Fibroblast of upper back skin (primary cell): ENCODE results near the gene NCBP3.
"Not testable (repeated sequence)": the region's sequence is repeated elsewhere in the genome, so short reads cannot be mapped to it uniquely, and the experiment has no call there.

Source experiments
- DNase-seq: peaks from one replicate; pipeline ENCODE4 v3.0.0-alpha.2; 2013

Gene NCBP3

GRCh38 chr17:3846437-3847164 is 555 bp upstream of the NCBP3 start:
- DNase-seq: no peak

GRCh38 chr17:3845291-3845620 is 790 bp downstream of the NCBP3 start:
- DNase-seq: no peak

- not testable (repeated sequence) for DNase-seq
Observed at GRCh38 chr17:3844556-3844955, 1.5 kb downstream of the NCBP3 start.

- DNase-seq: peak; percentile 25
Observed at GRCh38 chr17:3843935-3844516, 2.0 kb downstream of the NCBP3 start.

DNA sequence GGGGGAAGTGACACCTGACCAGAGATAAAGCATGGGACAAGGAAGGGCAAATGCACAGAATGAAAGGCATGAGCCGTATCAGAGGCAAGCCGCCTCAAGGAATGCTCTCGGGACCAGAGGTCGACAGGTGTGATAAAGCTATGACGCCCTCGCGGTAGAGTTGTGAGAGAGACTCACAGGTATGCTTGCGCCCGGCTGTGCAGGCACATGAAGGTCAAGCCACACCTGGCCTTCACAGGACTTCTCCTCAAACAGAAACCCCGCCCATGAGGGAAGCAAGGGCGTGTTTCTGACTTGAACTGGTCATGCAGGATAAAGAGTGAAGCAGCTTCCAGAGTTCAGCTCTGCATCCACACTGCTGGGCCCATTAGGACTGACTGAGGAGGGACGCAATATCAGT is 7.8 kb downstream of the NCBP3 start:
- DNase-seq: no peak

- DNase-seq: no peak
Observed at GRCh38 chr17:3836551-3836950, 9.5 kb downstream of the NCBP3 start.

GRCh38 chr17:3835410-3836229 is 10.4 kb downstream of the NCBP3 start:
- no peak for DNase-seq

DNA sequence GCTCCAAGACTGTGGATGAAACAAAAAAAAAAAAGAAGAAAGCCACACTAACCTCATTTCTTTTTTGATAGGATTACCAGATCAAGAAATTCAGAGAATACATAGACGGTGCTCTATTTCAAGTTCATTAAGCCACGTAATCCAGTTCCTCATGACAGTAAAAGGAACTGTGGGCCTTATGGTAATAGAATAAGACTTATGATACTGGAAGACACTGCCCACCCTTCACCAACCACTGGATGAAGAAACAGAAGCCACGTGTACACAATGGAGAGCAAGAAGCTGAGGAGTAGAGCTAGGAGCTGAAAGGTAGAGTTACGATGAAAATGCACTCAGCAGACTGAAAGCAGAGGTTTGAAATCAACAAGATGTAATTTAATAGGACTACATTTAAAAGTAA is 11.2 kb downstream of the NCBP3 start:
- DNase-seq: no peak

DNA sequence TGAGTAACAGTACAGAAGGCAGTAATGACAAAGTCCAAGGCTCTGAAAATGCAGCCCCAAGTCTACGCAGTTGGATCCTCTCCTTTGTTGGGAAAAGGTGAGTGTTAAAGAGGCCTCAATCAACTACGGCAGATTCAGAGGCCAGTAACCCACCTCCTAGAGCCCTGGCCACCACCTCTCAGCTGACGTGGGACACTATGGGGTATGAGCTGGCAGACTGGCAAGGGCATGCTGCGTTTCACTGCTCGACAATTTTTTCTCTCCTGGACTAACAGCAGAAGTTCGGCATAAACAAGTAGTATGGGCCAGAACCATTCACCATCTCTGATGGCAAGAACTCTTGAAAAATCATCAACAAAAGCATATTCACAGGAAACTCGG is 17.2 kb downstream of the NCBP3 start:
- no peak for DNase-seq

DNA sequence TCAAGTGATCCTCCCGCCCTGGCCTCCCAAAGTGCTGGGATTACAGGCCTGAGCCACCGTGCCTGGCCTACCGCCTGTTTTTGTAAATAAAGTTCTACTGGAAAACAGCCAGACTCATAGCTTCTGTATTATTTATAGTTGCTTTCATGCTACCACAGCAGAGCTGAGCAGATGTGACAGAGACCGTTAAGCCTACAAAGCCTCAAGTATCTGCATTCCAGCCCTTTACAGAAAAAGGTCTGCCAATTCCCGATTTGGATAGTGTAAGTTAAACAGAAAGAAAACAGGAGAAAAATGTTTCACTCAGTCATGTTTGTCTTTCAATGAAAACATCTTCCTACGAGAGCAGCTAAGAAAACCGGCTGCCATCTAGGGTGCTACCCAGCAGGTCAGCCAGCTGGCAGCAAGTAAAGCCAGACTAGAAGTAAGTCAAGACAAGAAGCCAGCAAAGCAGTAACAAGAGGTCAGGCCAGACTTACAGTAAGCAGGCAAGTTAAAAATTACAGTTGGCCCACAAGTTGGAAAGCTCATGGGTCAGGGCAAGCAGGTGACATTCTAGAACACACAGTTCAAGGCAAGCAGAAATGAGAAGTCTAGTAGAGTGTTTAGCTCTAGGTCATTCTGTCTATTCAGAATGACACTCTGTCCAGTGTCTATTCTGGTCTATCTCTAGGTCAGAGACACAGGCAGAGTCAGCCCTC is 17.7 kb downstream of the NCBP3 start:
- DNase-seq: no peak

DNA sequence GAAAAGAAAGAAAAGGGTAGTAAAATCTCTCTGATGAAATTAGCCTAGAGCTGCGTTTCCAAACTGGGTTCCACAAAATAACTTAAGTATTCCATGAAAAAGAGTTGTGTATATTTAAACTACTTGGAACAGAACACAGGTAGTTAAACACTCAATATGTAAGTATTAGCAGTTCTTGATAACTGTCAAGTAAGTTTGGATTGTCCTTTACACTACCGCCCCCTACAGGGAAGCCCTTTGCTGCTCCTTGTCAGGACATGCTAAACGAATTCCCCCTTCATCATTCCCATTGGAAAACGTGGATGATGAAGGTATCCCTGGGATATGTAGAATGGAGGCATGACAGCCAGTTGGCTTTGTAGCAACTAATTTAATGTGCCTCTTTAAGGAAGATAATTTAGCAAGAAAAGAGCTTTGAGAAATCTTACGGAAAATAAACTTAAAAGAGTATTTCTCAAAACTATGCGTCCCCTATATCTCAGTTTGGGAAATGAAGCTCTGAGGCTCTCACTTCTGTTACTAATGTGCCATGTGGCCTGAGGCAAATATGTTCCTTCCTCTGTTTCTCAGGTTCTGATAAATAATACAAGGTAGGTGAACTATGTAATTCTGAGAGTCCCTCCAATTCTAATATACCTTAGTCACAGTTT is 18.8 kb downstream of the NCBP3 start:
- peak; percentile 78 for DNase-seq

DNA sequence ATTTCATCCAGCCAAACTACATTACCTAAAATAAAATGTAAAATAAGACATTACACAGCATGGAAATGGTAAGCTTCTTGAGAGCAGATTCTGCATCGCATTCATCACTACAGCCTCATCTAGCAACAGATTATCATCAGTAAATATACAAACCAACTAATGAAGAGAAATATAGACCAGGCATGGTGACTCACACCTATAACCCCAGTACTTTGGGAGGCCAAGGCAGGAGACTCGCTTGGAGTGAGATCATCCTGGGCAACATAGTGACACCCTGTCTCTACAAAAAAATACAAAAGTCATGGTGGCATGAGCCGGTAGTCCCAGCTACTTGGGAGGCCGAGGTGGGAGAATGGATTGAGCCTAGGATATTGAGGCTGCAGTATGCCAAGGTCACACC is 19.9 kb downstream of the NCBP3 start:
- DNase-seq: no peak

GRCh38 chr17:3821101-3821500 is 24.9 kb downstream of the NCBP3 start:
- DNase-seq: no peak

- DNase-seq: no peak
Observed at GRCh38 chr17:3818786-3819185, 27.3 kb downstream of the NCBP3 start.

GRCh38 chr17:3817851-3818605 is 28.0 kb downstream of the NCBP3 start:
- DNase-seq: no peak

DNA sequence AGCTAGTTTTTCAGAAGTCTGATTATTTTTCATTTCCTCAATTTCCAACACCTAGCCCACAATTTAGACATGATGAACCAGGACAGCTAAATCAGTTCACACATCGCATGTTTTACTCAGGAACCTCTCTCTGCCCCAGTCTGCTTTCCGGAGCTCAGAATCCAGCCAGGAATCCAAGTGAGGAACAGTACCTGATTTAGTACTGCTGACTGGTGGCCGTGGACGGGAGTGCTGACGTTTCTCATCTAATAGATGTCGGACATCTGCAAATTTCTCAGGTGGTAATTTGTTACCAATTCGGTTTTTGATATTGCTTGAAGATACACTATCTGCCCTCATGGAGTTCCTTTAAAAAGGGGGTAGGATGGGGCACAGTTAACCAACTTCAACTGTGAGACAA is 30.1 kb downstream of the NCBP3 start:
- no peak for DNase-seq

GRCh38 chr17:3815122-3815521 is 30.9 kb downstream of the NCBP3 start:
- no peak for DNase-seq

GRCh38 chr17:3814361-3814760 is 31.7 kb downstream of the NCBP3 start:
- DNase-seq: no peak

DNA sequence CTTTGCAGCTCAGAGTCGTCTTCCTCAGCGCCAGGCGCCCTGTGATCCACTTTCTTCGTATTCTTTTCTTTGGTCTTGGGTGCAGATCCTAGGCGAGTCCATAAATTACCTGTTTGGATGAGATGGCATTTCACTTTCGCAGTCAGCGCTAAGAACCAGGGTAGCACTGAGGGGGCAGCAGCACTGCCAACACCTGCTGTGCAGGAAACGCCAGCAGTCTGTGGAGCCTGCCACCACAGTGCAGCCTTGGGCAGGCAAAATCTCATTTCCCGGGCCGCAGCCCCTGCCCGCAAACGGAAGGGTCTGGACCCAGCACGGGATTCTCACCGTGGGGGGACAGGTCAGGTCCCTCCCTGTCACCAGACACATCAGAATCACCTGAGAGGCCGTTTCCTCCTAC is 32.9 kb downstream of the NCBP3 start:
- no peak for DNase-seq

DNA sequence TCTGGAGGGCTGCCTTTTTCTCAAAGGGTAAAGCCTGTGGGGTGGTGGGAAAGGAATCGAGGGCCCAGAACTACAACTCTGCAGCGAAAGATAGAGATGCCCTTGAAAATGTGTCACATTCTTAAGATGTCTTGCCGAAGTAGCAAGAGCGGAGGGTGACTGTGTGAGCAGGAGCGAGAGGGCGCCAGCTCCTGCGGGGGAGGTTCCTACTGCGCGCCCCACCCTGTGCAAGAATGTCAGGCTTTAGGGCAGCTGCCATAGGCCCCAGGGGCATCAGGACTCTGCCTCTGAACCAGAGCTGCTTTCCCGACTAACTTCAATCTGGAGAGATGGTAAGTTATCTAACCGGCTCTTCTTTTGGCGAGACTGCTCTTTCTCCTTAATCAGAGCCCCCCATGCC is 33.3 kb downstream of the NCBP3 start:
- no peak for DNase-seq

DNA sequence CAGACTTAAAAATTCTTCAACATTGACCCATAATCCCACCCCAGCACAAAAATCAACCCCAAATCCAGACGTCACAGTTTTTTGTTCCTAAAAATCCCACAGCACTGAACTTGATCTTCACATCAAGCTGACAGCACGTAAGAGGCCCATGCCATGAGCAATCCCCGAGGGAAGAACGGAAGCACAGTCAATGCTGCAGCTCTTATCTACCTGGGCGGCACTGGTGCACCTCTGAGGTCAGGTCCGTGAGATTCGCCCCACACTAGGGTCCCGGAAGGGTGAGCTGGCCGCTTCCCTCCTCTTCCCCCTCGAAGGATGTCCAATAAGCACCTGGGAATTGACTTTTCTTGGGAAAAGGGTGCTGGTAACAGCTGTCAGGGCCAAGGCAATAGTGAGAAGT is 33.8 kb downstream of the NCBP3 start:
- no peak for DNase-seq

DNA sequence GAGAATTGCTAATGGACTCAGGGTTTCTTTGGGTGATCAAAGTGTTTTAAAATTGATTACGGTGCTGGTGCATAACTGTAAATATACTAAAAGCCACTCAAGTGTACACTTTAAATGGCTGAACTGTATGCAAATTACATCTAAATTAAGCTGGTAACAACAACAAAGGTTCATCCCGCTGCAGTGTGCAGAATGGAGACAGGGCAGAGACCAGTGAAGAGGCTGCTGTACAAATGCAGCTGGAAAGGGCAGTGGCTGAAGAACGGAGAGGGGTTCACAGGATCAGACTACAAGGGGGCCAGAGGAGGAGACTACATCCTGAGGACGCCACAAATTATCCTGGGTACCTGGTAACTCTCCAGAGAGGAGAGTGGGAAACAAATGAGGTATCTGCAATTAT is 36.0 kb downstream of the NCBP3 start:
- no peak for DNase-seq
